MM.1S (cell line): Measurements from ENCODE around the gene KBTBD13.

Experiments used
- DNase-seq: peaks from one replicate; pipeline ENCODE4 v3.0.0-alpha.2; 2015
- H2AFZ ChIP-seq: fragments of 300-600 bp; sonication (generic); 2 replicates; pipeline ENCODE4 v1.6.0; 2016; ENCODE audit warnings: antibody characterized with exemption, low read length
- H3F3A ChIP-seq: fragments of 300-600 bp; sonication (generic); 2 replicates; pipeline ENCODE4 v1.6.1; 2016; ENCODE audit warnings: mild to moderate bottlenecking, antibody characterized with exemption, low read length, moderate library complexity, mixed read lengths; ENCODE audit not compliant: insufficient read depth
- H3K27ac ChIP-seq: fragments of 300-600 bp; sonication (generic); 2 replicates; pipeline ENCODE4 v1.5.1; 2016; ENCODE audit warnings: mild to moderate bottlenecking, low read length
- H3K27me3 ChIP-seq: fragments of 300-600 bp; sonication (generic); replicated peaks from 2 replicates; pipeline ENCODE4 v1.6.0; 2016; ENCODE audit warnings: low read length; ENCODE audit not compliant: insufficient read depth
- H3K36me3 ChIP-seq: fragments of 300-600 bp; sonication (generic); replicated peaks from 2 replicates; pipeline ENCODE4 v1.6.1; 2016; ENCODE audit warnings: mild to moderate bottlenecking, low read length, mixed read lengths; ENCODE audit not compliant: insufficient read depth
- H3K4me1 ChIP-seq: fragments of 300-600 bp; sonication (generic); 2 replicates; pipeline ENCODE4 v1.6.1; 2016; ENCODE audit warnings: low read length, mixed read lengths
- H3K4me2 ChIP-seq: fragments of 300-600 bp; sonication (generic); 2 replicates; pipeline ENCODE4 v1.6.0; 2016; ENCODE audit warnings: low read depth, low read length
- H3K4me3 ChIP-seq: fragments of 300-600 bp; sonication (generic); 2 replicates; pipeline ENCODE4 v1.5.1; 2016; ENCODE audit warnings: low read length, mixed read lengths
- H3K79me2 ChIP-seq: fragments of 300-600 bp; sonication (generic); 2 replicates; pipeline ENCODE4 v1.6.1; 2016; ENCODE audit warnings: mixed run types, low read length, mixed read lengths
- H3K9ac ChIP-seq: fragments of 300-600 bp; sonication (generic); 2 replicates; pipeline ENCODE4 v1.6.1; 2016; ENCODE audit warnings: low read length, mixed read lengths
- H3K9me2 ChIP-seq: fragments of 300-600 bp; sonication (generic); replicated peaks from 2 replicates; pipeline ENCODE4 v1.6.1; 2016; ENCODE audit warnings: mild to moderate bottlenecking, low read length, mixed read lengths; ENCODE audit not compliant: insufficient read depth
- H3K9me3 ChIP-seq: fragments of 300-600 bp; sonication (generic); replicated peaks from 2 replicates; pipeline ENCODE4 v1.6.1; 2016; ENCODE audit warnings: mild to moderate bottlenecking, low read length, mixed read lengths; ENCODE audit not compliant: insufficient read depth
- H4K20me1 ChIP-seq: fragments of 300-600 bp; sonication (generic); 2 replicates; pipeline ENCODE4 v1.6.1; 2016; ENCODE audit warnings: mild to moderate bottlenecking, low read length, moderate library complexity, mixed read lengths; ENCODE audit not compliant: insufficient read depth
- EZH2 ChIP-seq: fragments of 300-600 bp; sonication (generic); optimal IDR thresholded peaks from 2 replicates; pipeline ENCODE3; 2017; ENCODE audit warnings: low read depth, mild to moderate bottlenecking, antibody characterized with exemption, low read length, mixed read lengths
- EZH2phosphoT487 ChIP-seq: fragments of 300-600 bp; sonication (generic); IDR thresholded peaks from 2 replicates; pipeline ENCODE4 v1.6.1; 2018; ENCODE audit warnings: antibody characterized with exemption, low read length
- TF ChIP-seq, protein P1 (sequence below): fragments of 300-600 bp; sonication (generic); IDR thresholded peaks from 2 replicates; pipeline ENCODE4 v1.5.1; 2016; ENCODE audit warnings: antibody characterized with exemption, low read length, mixed read lengths

Gene KBTBD13

DNA sequence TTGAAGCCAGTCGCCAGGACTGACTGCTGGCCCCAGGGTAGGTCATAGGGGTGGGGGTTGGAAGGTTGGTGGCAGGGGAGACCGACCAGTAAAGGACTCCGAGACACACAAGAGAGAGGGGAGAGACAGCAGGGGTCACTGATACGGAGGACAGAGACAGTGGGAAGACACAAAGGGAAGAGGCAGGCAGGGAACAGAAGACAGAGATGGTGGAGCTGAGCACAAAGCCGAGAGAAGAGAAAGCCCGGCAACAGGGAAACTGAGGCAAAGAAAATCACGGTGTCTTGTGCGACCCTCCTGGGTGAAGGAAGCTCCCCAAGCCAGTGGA lies 9.3 kb upstream of the KBTBD13 start:
- no peak for TF ChIP-seq EZH2phosphoT487
- TF ChIP-seq, protein P1, sequence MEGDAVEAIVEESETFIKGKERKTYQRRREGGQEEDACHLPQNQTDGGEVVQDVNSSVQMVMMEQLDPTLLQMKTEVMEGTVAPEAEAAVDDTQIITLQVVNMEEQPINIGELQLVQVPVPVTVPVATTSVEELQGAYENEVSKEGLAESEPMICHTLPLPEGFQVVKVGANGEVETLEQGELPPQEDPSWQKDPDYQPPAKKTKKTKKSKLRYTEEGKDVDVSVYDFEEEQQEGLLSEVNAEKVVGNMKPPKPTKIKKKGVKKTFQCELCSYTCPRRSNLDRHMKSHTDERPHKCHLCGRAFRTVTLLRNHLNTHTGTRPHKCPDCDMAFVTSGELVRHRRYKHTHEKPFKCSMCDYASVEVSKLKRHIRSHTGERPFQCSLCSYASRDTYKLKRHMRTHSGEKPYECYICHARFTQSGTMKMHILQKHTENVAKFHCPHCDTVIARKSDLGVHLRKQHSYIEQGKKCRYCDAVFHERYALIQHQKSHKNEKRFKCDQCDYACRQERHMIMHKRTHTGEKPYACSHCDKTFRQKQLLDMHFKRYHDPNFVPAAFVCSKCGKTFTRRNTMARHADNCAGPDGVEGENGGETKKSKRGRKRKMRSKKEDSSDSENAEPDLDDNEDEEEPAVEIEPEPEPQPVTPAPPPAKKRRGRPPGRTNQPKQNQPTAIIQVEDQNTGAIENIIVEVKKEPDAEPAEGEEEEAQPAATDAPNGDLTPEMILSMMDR, result no peak
- TF ChIP-seq EZH2, result no peak
- no peak overlapping the region for H2AFZ ChIP-seq
- H3K4me2 ChIP-seq, result no peak overlapping the region
- no peak overlapping the region for H3K9ac ChIP-seq
- H3K79me2 ChIP-seq, result no peaks in the 10 kb centered on the region
- no peak overlapping the region for H3K27ac ChIP-seq
- no peaks in the 10 kb centered on the region for H3K9me3 ChIP-seq
- H3F3A ChIP-seq, result no peaks in the 10 kb centered on the region
- no peaks in the 10 kb centered on the region for H4K20me1 ChIP-seq
- no peaks in the 10 kb centered on the region for H3K36me3 ChIP-seq
- DNase-seq, result no peak
- no peak overlapping the region for H3K4me3 ChIP-seq
- H3K4me1 ChIP-seq, result no peaks in the 10 kb centered on the region
- peaks cover 20% of the 10 kb centered on the region for H3K27me3 ChIP-seq
- H3K9me2 ChIP-seq, result no peaks in the 10 kb centered on the region

DNA sequence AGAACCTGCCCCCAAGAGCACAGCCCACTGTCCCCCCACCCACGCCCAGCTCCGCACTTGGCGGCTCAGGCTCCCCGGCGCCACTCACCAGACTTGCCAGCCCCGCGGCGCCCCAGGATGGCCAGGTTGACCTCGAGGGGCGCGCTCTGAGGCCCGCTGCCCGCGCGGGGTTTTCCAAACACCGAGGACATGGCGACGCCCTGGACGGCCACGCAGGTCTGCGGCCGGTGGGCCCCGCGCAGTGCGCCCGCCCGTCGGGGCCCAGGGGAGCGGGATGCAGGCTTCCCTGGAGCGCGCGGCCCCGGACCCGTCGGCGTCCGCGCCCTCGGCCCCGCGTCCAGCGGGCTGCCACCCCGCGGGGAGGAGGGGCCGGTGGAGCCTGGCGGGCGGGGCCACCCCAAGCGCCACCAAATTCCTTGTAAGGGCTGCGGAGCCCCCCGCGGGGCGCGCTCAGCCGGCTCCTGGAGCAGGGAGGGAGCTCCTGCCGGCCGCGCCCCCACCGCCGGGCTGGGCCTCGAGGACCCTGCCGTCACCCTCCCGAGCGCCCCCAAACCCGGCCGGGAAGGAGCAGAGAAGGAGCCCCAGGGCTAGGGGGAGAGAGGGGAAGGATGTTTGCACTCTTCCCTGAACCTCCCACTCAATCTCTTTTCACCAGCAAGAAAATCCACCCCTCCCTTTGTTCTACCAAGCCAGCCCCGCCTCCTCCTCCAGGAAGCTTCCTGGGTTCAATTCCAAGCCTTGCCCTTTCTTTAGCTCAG lies 8.7 kb upstream of the KBTBD13 start, which contains the start of gene RASL12:
TSS of gene RASL12 (minus strand) at position 347 of the 758 bp plus-strand sequence. CDS start at position 191, 156 bp downstream.
- no peaks in the 10 kb centered on the region for H3K79me2 ChIP-seq
- H3K27ac ChIP-seq, result no peak within 1 kb of the TSS
- H3K9me3 ChIP-seq, result no peaks in the 10 kb centered on the region
- no peak within 1 kb of the TSS for H3K4me2 ChIP-seq
- no peaks in the 10 kb centered on the region for H3F3A ChIP-seq
- no peak for TF ChIP-seq EZH2phosphoT487
- TF ChIP-seq, protein P1, result no peak
- no peak for TF ChIP-seq EZH2
- H3K4me3 ChIP-seq, result no peak within 1 kb of the TSS
- H3K9ac ChIP-seq, result no peak within 1 kb of the TSS
- H3K27me3 ChIP-seq, result peaks cover 20% of the 10 kb centered on the region
- H3K36me3 ChIP-seq, result no peaks in the 10 kb centered on the region
- H3K4me1 ChIP-seq, result no peaks in the 10 kb centered on the region
- no peak for DNase-seq
- H4K20me1 ChIP-seq, result no peaks in the 10 kb centered on the region
- no peak within 1 kb of the TSS for H2AFZ ChIP-seq
- H3K9me2 ChIP-seq, result no peaks in the 10 kb centered on the region

DNA sequence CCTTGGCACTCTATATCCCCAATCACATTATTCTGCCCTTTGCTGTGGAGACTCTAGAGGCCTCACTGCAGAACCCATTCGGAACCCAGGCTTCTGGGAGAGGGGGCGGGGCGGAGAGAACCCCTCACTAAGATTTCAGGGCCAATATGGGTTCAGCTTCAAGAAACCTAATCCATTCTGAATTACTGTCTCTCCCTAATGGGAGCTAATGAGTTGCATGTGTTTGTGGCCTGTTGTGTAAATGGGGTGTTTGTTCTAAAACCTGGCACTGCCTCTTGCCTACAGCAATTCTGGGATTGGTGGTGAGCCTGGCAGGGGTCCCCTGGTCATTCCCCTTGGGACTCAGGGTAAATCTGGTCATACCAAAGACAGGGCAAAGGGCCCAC lies 8.2 kb upstream of the KBTBD13 start:
- Histone ChIP-seq H2AFZ (no peak overlapping the region), H3K9me3 (no peaks in the 10 kb centered on the region), H3K27me3 (peaks cover 20% of the 10 kb centered on the region), H3K4me1 (no peaks in the 10 kb centered on the region), H3K79me2 (no peaks in the 10 kb centered on the region), H3K9me2 (no peaks in the 10 kb centered on the region), H3K36me3 (no peaks in the 10 kb centered on the region), H4K20me1 (no peaks in the 10 kb centered on the region), H3K9ac (no peak overlapping the region), H3K4me3 (no peak overlapping the region), H3F3A (no peaks in the 10 kb centered on the region), H3K27ac (no peak overlapping the region), H3K4me2 (no peak overlapping the region)
- no peak for DNase-seq
- TF ChIP-seq EZH2phosphoT487 (no peak), EZH2 (no peak)
- TF ChIP-seq, protein P1, result no peak
